NCI-H748 (cell line): ENCODE data around the gene S100A1.
A peak's percentile ranks its signal among the peaks of the same experiment; 100 is the strongest.

Experiments used
- DNase-seq: peaks from one replicate; lab custom pipeline; 2025; ENCODE audit not compliant: unreplicated experiment; lab: John Stamatoyannopoulos, UW

S100A1 gene

GRCh38 chr1:153610334-153610733, 17.9 kb upstream of the S100A1 start:
- DNase-seq: no peak

GRCh38 chr1:153610811-153611301, 17.4 kb upstream of the S100A1 start:
- no peak for DNase-seq

- no peak for DNase-seq
Measured at GRCh38 chr1:153611356-153611755, 16.9 kb upstream of the S100A1 start.

DNA sequence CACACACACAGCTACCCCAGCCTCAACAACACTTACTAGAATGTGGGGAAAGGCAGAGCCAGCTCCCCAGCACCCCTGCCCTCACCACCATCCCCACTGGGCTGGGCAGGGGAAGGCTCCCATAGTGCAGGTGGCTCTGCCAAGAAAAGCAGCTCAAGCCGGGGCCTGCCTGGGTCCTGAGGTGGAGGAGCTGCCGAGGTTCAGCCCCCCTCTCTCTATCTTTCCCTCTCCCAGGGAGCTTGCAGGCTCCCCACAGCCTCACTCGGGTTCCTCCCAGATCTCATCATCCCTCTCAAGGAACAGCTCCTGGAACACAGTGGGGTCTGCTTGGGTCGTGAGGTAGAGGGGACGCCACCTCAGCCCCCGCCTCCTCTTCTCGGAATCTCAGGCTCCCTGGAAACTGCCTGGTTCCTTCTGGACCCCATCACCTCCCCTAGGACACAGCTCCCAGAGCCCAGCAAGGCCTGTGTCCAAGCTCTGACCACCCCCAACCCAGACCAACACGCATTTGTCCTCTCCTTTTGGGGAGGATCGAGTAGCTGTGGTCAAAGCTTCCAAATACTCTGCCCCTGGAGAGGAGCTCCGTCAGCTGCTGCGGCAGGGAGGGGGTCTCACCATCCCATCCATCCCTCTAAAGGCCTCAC, 16.0 kb upstream of the S100A1 start:
- DNase-seq: no peak

GRCh38 chr1:153612755-153613331, 15.4 kb upstream of the S100A1 start, which contains the start of gene S100A16:
TSS of gene S100A16 (minus strand) at chr1:153613137. CDS start at chr1:153608151, 4,986 bp downstream.
- no peak for DNase-seq

DNA sequence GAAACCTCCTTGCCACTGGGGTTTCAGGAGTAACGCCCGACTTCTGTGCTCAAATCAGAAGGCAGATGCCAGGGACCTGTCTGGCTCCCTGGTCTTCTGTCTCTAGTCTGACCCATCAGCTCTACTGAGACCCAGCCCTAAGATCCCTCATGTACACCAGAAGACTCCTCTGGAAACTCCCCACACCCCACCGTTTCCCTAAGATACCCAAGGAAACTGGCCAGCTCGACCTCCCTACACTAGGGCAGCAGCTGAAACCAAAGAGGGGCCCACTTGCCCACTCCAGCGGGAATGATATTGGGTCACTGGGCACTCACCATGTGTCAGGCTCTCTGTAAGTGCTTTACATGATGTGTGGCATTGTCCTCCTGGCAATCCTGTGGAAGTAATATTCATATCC, 14.8 kb upstream of the S100A1 start:
- DNase-seq: no peak

DNA sequence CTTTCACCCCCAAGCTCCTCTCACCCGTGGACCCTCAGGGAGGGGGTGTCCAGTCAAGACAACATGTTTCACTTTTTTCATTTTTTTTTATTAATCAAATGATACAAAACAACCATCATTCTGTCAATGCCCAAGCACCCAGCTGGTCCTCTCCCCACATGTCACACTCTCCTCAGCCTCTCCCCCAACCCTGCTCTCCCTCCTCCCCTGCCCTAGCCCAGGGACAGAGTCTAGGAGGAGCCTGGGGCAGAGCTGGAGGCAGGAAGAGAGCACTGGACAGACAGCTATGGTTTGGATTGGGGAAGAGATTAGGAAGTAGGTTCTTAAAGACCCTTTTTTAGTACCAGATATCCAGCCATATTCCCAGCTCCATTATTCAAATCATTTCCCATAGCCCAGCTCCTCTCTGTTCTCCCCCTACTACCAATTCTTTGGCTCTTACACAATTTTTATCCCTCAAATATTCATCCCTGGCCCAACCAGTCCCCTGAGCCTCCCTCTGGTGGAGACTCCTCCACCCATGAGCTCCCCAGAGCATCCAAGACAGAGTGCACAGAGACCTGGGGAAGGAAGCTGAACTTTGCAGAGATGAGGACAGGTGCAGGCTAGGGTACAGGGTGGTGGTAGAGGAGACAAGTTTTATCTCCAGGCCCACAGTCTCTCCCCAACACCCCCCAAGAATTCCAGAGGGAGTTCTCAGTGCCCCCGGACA, 13.9 kb upstream of the S100A1 start:
- no peak for DNase-seq

DNA sequence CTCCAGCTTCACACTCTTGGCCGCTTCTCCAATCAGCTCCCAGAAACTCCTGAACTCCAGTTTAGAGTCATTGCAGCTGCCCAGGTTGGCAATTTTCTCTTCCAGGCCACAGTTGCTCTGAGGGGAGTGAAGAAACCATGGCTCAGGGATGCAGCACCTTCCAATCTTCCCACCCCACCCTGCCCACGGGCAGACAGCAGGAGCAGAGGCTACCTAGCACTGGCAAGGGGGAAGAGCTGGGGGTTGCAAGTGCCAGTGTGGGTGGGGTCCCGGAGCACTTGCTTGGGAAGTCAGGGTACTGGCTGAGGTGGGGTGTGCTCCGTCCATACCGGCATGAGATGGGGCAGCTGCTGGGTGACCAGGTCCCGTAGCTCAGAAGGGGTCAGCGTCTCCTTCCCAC, 13.3 kb upstream of the S100A1 start:
- no peak for DNase-seq

- no peak for DNase-seq
Measured at GRCh38 chr1:153615406-153615805, 12.8 kb upstream of the S100A1 start.

- DNase-seq: no peak
Measured at GRCh38 chr1:153616144-153616916, 11.9 kb upstream of the S100A1 start, which contains the start of gene S100A14. TSS of gene S100A14 (minus strand) at chr1:153616325. CDS start at chr1:153615858, 467 bp downstream.

DNA sequence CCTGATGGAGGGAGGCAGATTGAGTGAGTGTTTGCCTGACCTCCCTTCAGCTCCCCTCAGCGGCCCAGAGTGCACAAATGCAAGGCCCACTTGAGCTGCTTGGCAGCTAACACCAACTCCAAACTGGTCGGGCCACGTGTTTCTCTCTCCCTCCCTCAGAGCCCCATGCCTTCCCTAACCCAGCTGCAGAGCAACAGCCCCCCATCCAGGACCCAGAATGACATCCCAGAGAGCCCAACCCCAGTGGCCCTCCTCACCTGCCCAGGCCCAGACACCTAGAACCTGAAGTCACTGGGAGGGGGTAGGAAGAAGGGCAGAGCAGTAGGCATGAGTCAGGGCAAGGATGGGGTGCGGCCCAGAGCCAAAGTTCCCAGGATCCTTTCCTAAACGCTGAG, 11.3 kb upstream of the S100A1 start:
- DNase-seq: no peak

GRCh38 chr1:153617663-153618062, 10.6 kb upstream of the S100A1 start:
- DNase-seq: peak; percentile 82

DNA sequence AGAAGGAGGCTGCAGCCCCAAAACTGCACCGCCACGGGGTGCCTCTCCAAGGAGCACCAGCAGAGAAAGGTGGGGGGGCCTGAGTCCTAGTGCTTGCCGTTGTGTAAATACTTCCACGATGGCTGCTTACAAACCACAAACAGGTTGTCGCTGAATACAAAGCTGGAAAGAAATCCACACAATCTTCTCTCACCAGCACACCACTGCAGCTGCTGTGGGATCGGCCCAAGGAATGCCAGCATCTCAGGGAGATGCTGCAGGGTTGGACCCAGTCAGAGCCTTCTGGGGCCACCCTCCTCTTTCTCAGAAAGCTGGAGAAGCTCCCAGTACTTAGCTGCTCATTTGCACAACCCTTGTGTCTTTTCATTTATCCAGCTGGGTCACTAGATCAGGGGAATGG, 9.1 kb upstream of the S100A1 start:
- DNase-seq: no peak

- DNase-seq: no peak
Measured at GRCh38 chr1:153623101-153623500, 5.1 kb upstream of the S100A1 start.

- DNase-seq: no peak
Measured at GRCh38 chr1:153624965-153625611, 3.1 kb upstream of the S100A1 start.

DNA sequence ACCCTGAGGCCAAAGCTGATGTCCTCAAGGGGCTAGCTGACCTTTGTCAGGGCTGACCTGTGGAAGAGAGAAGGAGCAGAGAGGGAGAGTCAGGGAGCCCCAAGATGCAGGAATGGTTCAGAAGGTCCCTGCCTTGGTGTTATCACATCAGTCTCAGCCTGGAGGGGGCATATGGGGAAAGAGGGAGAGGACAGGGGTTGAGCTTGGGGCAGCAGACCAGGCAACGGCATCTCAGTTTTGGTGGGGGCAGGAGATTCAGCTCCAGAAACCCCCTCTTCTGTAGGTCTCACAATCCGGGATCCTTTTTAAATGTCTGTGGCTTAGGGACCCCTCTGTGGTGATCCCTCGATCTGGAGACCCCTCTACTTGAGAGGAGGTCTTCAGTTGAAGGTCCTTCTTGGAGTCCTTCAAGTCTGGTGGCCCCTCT, 1.7 kb upstream of the S100A1 start:
- DNase-seq: no peak

DNA sequence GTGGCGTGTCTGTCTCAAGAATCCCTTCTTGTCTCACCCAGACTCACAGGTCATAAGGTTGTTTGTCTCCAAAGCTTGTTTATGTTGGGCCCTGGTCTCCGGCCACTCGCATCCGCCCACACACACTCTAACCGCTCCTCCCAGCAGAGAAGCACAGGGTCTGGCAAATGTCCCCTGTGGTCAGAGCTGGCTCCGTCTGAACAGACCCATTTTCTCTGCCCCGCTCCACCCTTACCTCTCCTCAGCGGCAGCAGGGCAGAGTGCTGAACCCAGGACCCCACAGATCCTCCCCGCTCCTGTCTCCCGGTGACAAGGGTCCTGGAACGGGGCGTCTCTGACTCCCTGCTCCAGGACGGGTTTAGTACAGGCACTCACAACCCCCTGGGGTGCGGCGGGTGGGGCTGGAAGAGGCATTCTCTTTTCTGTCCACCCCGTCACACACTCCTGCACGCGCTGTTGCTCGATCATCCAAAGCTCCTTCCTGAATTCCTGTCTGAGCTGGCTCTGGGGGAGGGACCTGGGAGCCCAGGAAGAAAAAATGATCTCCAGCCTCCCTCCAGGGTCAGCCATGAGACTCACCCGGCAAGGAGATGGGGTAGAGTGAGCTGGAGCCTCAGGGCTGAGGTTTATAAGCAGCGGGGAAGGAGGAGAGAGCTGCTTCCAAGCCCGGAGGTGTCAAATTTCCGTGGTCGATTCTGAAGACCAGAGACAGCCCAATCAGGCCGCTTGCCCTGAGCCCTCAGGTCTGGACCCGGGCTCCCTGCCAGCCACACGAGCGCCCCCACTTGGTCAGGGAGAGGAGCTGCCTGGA, 1.1 kb upstream of the S100A1 start, which contains the start of gene S100A13:
Gene S100A13, minus strand, starts transcription at position 602 of the 811 bp plus-strand sequence. CDS start 1,033 bp downstream, outside the sequence.
- peak; percentile 96 for DNase-seq

DNA sequence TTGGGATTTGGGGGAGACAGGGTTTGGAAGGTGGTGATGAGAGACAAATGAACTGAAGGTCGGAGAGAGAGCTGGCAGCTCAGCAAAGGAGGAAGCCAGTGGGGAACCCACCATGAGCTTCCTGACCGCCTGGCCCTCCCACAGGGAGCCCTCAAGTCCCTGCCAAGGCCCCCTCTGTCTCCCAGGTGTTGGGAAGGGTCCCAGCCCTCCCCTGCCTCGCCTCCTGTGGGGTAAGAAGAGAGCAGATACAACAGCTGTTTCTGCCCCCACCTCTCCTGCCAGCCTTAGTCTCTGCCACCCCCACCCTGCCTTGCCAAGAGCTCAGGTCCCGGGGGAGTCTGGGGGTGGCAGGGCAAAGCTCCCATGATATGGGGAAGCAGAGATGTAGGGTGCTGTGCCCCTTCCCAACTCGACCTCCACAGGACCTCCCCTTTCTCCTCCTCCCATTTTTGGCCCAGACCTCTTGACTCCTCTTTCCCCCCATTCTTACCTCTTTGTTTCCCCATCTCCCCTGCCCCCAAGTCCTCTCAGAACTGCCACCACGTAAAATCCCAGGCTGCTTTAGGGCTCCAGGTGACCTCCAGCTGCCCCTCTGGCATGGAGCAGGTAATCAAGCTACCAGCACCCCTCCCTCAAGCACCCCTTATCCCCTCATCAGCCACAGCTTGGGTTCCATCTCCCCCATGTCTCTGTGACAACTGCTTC, 556 bp downstream of the S100A1 start:
- no peak for DNase-seq

GRCh38 chr1:153629343-153629665, 1.1 kb downstream of the S100A1 start:
- no peak for DNase-seq
